ENCODE results near the gene AGK.

DNA sequence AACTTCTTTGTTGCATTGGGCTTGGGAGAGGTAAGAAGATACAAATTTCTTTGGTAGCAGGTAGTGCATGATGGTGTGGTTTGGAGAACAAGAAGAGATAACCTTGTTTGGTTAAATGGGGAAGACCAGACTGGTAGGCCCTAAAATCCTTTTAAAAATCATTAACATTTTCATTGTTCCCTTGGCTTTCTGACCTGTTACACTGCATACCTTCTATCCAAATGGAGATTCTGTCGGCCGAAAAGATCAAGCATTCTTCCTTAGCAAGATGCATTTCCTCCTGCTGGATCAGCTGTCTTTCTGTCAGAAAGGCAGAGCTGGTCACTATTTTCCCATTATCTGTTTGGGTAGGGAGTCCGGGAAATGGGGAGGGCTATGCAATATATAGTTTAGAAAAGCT, 33.7 kb downstream of the AGK start:
- no peak for TF ChIP-seq EZH2phosphoT487 (IDR thresholded peaks at IDR 0.05; ENCODE audit: borderline replicate concordance, low read length)
- TF ChIP-seq, protein P1, sequence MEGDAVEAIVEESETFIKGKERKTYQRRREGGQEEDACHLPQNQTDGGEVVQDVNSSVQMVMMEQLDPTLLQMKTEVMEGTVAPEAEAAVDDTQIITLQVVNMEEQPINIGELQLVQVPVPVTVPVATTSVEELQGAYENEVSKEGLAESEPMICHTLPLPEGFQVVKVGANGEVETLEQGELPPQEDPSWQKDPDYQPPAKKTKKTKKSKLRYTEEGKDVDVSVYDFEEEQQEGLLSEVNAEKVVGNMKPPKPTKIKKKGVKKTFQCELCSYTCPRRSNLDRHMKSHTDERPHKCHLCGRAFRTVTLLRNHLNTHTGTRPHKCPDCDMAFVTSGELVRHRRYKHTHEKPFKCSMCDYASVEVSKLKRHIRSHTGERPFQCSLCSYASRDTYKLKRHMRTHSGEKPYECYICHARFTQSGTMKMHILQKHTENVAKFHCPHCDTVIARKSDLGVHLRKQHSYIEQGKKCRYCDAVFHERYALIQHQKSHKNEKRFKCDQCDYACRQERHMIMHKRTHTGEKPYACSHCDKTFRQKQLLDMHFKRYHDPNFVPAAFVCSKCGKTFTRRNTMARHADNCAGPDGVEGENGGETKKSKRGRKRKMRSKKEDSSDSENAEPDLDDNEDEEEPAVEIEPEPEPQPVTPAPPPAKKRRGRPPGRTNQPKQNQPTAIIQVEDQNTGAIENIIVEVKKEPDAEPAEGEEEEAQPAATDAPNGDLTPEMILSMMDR (conservative IDR thresholded peaks at IDR 0.05; ENCODE audit: low read depth, low read length), result no peak
- TF ChIP-seq EZH2 (IDR thresholded peaks at IDR 0.05; ENCODE audit: low read length, unreplicated experiment), result no peak
